CD4-positive, alpha-beta T cell treated with Interleukin-12 subunit alpha and Interleukin-12 subunit beta, for 1 hour (primary cell): ENCODE data around the gene PRCC.

Experiments
- DNase-seq: peaks from one replicate; pipeline ENCODE4 v3.0.0-alpha.2; 2020

The PRCC gene

DNA sequence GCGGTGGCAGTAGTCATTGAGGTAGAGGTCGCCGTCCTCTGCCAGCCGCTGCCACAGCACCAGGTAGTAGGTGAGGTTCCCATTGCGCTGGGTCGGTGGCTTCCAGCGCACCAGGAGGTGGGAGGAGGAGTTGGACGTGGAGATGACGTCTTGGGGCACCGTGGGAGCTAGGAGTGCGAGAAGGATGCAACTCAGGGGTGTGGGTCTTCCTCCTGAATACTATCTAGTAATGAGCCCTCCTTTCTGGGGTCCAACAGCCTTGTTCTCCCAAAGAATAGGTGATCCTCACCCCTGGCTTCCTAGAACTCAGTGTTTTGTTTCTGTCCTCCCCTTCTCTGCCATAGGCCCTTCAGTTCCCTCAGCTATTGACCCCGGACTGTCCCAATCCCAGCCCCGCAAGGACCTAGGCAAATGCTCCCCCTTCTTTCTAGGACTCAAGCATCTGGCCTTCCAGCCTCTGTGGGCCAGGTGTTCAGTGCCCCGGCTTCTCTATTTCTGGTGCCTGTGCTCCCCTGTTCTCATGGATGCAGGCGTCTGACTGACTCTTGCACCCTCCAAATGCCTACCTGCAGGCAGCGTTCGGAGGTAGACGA lies 78.7 kb downstream of the PRCC start:
- no peak for DNase-seq

DNA sequence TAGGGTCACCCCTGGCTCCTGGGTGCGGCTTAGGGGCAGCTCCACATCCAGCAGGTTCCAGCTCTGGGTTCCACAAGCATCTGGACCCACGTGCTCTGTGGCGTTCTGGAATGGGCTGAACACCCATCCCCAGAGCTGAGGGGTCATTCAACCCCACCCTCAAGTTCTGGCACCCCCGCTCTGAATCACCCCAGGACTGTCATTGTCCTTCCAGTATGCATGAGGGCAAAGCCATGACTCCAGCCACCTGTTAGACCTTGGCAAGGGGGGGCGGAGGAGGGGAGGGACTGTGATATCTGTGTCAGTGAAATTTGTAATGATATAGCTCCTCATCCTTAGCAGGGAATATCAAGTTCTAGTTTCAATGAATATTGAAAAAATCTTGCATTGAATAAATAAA lies 79.3 kb downstream of the PRCC start:
- no peak for DNase-seq

DNA sequence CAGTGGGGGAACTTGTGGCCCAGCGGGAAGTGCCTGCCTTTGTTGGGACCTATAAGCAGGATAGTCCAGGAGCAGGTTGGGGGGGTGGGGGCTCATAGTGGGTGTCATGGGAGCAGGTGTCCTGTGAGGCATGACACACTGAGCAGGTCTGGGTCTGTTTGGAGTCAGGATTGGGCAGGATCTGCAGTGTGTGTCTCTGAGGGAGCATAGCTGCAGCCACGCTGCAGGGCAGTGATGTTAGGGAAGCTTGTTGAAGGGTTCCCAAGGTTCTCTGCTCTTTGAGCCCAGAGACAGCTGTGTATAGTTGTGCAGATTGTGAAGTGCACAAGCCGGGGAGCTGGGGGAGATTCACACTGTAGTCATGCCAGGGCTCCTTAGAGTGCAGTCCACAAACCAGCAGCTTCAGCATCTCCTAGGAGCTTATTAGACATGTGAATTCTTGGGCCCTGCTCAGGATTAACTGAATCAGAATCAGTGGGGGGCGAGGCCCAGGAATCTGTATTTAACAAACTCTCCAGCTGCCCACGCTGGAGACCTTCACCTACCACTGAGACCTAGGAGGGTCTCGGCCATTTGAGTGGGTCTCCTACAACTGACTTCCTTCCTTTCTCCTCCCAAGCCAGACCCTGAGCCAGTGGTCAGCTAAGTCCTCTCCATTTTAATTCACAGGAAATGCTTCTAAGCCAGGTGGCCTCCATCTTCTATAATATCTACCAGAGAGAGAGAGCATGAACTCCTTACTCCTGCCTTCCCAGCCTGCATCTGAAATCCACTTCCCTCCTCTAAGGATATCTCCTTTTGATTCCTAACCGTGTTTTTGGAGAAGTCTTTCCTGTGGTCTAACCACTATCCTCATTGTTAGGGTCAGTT lies 80.5 kb downstream of the PRCC start:
- DNase-seq = no peak

DNA sequence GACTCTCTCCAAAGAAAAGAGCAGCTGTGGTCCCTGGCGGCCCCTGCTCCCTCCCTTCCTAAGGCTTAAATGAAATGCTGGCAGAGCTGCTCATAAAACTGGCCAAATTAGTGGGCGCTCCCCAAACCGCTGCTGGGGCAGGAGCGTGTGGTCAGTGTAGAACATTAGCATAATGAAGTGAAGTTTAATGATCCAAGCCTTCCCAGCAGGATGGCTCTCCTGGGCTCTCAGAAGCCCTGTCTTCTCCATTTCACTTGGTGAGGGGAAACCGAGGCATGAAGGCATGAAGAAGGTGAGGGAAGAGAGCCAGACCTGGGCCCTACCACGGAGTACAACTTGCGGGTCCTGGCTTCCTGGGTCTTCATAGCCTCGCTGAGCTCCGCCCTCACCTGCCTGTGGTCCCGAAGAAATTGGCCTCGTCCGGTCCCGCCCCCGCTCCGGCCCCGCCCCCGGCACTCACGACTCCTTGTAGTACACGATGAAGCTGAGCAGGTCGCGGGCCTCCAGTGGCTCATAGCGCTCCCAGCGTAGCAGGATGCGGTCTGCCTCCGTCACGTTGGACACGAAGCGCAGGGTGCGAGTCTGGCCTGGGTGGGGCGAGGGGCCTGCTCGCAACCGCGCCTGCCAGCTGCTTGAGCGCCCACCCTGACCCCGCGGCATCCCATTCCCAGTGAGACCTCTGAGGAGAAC lies 81.3 kb downstream of the PRCC start:
- DNase-seq = peak; percentile 82

DNA sequence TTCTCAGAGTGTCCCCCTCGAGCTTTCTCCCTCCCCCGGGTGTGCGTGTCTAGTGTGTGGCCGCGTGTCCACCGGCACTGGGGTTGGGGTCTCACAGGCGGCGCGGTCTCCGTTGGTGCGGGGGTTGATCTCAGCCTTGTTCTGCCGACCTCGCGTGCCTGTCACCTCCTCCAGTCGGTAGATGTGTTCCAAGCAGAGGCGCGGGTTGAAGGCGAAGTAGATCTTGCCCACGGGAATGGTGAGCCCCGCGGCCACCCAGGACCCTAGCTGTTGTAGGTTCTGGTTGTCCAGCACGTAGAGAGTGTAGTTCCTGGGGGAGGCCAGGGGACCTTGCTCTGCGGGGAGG lies 81.8 kb downstream of the PRCC start:
- no peak for DNase-seq
